LNCAP (cell line): ENCODE data around the gene PAQR6.

Experiments used
- TF ChIP-seq, protein P1 (sequence below): fragments of 450-650 bp; IDR thresholded peaks from 2 replicates; pipeline ENCODE4 v1.5.1; 2017; ENCODE audit warnings: mild to moderate bottlenecking

Gene PAQR6

DNA sequence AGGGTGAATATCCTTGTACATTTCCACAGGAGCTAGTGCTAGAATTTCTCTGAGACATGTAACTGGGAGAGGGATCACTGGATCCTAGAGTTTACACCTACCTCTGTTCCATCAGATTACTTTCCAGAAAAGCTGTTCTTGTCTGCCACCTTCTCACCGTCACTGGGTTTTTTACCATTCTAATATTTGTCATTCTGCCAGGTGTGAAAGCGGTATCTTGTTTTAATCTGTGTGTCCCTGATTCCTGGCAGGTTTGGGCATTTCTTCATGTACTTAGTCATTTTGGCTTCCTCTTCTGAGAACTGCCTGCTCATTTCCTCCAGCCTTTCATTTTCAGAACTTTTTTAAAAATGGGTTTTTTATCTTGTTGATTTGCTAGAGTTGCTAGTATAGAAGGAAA is 30.0 kb downstream of the PAQR6 start:
- TF ChIP-seq, protein P1, sequence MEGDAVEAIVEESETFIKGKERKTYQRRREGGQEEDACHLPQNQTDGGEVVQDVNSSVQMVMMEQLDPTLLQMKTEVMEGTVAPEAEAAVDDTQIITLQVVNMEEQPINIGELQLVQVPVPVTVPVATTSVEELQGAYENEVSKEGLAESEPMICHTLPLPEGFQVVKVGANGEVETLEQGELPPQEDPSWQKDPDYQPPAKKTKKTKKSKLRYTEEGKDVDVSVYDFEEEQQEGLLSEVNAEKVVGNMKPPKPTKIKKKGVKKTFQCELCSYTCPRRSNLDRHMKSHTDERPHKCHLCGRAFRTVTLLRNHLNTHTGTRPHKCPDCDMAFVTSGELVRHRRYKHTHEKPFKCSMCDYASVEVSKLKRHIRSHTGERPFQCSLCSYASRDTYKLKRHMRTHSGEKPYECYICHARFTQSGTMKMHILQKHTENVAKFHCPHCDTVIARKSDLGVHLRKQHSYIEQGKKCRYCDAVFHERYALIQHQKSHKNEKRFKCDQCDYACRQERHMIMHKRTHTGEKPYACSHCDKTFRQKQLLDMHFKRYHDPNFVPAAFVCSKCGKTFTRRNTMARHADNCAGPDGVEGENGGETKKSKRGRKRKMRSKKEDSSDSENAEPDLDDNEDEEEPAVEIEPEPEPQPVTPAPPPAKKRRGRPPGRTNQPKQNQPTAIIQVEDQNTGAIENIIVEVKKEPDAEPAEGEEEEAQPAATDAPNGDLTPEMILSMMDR = no peak

DNA sequence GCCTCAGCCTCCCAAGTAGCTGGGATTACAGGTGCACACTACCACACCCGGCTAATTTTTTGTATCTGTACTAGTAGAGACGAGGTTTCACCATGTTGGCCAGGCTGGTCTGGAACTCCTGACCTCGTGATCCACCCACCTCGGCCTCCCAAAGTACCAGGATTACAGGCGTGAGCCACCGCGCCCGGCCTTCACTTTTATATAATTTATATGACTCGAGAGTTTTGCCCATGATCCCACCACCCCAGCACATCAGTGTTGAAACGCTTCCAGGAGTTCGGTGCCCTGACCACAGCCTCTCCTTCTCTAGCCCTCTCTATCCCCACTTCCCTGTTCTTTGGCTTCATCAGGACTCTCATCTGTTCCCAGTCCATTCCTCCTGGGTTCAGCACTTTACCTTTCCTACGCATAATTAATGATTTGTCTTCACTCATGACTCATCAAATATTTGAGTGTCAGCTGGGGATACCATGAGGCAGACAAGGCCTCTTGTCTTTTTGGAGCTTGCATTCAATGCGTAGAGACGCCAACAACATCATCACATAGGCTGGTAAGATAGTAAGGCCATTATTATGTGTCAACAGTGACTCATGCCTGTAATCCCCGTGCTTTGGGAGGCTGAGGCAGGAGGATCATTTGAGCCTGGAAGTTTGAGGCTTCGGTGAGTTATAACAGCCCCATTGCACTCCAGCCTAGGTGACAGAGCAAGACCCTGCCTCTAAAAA is 33.7 kb downstream of the PAQR6 start:
- TF ChIP-seq, protein P1 = no peak

DNA sequence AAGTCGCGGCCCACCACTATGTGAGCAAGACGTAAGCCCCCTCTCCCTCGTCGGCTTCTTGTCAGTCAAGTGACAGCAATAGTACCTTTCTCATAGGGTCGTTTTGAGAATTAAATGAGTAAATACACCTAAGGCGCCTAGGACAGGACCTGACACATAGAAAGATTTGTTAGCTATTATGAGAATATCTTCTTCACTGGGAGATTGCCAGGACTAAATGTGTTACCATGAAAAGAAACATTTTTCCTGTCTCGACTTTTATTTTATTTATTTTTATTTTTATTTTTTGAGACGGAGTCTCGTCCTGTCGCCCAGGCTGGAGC is 34.3 kb downstream of the PAQR6 start:
- TF ChIP-seq, protein P1 = no peak

DNA sequence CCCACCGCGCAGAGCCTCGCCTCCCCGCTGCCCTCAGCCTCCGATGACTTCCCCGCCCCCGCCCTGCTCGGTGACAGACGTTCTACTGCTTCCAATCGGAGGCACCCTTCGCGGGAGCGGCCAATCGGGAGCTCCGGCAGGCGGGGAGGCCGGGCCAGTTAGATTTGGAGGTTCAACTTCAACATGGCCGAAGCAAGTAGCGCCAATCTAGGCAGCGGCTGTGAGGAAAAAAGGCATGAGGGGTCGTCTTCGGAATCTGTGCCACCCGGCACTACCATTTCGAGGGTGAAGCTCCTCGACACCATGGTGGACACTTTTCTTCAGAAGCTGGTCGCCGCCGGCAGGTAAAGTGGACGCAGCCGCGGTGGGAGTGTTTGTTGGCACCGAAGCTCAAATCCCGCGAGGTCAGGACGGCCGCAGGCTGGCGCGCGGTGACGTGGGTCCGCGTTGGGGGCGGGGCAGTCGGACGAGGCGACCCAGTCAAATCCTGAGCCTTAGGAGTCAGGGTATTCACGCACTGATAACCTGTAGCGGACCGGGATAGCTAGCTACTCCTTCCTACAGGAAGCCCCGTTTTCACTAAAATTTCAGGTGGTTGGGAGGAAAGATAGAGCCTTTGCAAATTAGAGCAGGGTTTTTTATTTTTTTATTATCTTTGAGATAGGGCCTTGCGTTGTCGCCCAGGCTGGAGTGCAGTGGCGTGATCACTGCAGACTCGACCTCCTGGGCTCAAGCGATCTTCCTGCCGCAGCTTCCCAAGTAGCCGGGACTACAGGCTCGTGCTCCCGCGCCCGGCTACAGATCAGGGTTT is 34.8 kb downstream of the PAQR6 start, which contains the start of gene PMF1:
TSS of gene PMF1 (plus strand) at position 175 of the 811 bp plus-strand sequence. CDS start at position 184, 9 bp downstream.
- TF ChIP-seq, protein P1 = no peak

DNA sequence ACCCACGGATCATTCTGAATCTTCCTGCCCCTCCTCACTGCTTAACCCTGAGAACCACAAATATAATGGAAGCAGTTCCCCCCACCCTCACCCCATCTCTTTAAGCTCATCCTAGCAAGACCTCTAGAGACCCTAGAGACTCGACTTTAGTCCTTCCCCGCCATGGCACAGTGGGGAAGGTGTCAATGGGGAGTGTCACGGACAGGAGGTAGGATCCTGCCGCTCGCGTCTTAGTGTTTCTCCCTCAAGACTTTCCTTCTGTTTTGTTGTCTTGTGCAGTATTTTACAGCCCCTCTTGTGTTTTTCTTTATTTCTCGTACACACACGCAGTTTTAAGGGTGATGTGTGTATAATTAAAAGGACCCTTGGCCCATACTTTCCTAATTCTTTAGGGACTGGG is 35.7 kb downstream of the PAQR6 start:
- TF ChIP-seq, protein P1 = no peak

DNA sequence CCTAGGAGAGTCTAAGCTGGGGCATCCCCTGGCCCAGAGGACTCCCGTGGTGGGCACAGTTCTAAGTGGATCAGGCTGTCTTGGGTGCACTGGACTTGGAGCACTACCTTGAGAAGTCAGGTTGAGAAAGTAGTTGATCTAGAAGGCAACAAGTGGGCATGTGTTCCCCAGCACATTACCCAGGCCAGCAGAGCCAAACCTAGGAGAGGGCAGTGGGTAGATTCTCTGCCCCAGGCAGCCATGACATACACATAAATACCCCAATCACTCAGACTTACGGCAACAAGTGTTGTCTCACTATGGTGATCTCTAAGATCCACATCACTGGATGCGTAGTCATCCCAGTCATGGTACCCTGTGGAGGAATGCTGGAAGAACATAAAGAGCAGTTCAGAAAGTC is 36.6 kb downstream of the PAQR6 start:
- TF ChIP-seq, protein P1 = no peak

DNA sequence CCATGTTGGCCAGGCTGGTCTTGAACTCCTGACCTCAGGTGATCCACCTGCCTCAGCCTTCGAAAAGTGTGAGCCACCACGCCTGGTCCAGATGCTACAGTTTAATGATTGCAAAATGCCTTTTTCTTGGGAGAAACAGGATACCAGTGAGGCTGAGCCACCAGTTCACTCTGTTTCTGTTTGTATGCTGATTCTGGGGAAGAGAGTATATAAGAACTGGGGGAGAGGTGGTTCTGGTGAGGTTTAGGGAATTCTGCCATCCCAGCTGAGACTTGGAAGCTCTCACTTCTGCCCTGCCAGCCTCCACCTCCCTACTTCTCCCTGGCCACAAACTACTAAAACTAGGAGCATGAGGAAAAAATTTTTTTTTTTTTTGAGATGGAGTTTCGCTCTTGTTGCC is 43.2 kb downstream of the PAQR6 start:
- TF ChIP-seq, protein P1 = no peak
